Fibroblast of pulmonary artery (primary cell): Measurements from ENCODE around the gene NPW.

ENCODE experiments used
- DNase-seq: peaks from one replicate; pipeline ENCODE4 v3.0.0-alpha.2; 2010; ENCODE audit warnings: low read depth
- H3K4me3 ChIP-seq: replicated peaks from 2 replicates; pipeline ENCODE4 v1.5.1; 2011; ENCODE audit warnings: low read depth, mild to moderate bottlenecking, control low read depth, low read length, moderate library complexity
- CTCF ChIP-seq: IDR thresholded peaks from 2 replicates; pipeline ENCODE4 v1.5.1; 2011; ENCODE audit warnings: mild to moderate bottlenecking, control low read depth, low read length, inconsistent platforms; ENCODE audit errors: missing control alignments

The NPW gene

GRCh38 chr16:2048116-2048543, 28.5 kb downstream of the NPW start:
- TF ChIP-seq CTCF, result no peak
- peak overlapping the region; percentile 70 for H3K4me3 ChIP-seq
- peak; percentile 7 for DNase-seq

DNA sequence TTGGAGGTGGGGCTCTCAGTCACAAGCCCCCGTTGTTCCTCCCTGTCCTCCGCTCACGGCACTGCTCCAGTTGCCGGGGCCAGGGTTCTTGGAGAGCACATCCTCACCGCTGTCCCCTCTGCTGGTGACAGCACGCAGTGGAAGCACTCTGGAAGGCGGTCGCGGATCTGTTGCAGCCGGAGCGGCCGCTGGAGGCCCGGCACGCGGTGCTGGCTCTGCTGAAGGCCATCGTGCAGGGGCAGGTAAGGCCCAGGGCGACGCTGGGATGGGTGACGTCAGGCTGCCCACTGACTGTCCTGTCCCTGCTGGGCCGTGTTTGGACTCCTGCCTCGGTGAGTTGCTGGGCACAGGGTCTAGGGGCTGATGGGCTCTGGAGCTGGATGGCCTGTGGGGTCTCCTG, 33.6 kb downstream of the NPW start:
- no peak for TF ChIP-seq CTCF
- H3K4me3 ChIP-seq, result no peak overlapping the region
- DNase-seq, result no peak

DNA sequence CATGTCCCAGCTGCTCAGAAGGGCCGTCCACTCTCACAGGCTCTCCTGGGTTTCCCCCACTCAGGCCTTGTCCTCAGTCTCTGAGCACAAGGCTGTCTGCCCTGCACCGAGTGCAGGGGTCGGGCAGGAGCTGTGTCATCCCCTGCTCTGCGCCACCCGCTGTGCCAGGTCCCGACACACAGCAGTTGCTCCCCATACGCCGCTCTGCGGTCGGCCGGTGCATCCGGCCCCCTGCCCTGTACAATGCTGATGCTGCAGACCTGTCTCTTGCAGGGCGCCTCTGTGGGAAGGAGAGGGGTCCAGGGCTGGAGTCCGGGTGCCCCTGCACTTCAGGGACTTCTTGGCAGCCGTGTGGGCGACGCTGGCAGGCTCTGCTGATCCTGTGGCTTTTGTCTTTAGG, 34.3 kb downstream of the NPW start:
- no peak overlapping the region for H3K4me3 ChIP-seq
- DNase-seq, result no peak
- no peak for TF ChIP-seq CTCF

- no peak overlapping the region for H3K4me3 ChIP-seq
- DNase-seq, result no peak
- no peak for TF ChIP-seq CTCF
These were observed 35.1 kb downstream of the NPW start for GRCh38 chr16:2054543-2055245.

DNA sequence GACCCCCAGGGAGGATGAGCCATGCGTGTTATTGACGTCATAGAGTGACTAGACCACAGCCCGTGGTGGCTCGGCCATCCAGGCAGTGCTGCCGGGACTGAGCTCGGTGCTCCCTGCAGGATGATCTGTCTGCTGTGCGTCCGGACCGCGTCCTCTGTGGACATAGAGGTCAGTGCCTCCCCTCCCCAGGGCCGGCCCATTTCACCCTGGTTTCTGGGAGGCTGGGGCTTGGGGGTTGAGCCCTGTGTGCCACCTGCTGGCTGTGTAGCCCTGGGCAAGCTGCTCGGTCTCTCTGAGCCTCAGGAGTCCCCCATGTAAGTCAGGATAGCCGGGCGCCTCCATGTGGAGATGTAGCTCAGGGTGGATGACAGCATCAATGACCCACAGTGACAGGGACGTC, 36.5 kb downstream of the NPW start:
- DNase-seq, result peak; percentile 13
- TF ChIP-seq CTCF, result peak; percentile 13

GRCh38 chr16:2056681-2057407, 37.3 kb downstream of the NPW start:
- DNase-seq, result peak; percentile 21

More for the DNA sequence above, 36.5 kb downstream of the NPW start:
- H3K4me3 ChIP-seq, result no peak overlapping the region

More at GRCh38 chr16:2056681-2057407, 37.3 kb downstream of the NPW start:
- peak; percentile 25 for TF ChIP-seq CTCF
- no peak overlapping the region for H3K4me3 ChIP-seq
